ENCODE results near the gene ZXDC. TPM values are rescaled to one million over a fixed set of nuclear protein-coding genes. Genes with fewer than 3 reads are reported as not detected.
A peak's percentile ranks its signal among the peaks of the same experiment; 100 is the strongest.

The ZXDC gene
- total RNA-seq, 4 donors from 2014 or later = 18.5 to 57.9 (median 33.5) TPM

GRCh38 chr3:126464093-126464492 lies 11.6 kb downstream of the ZXDC start:
- no peaks in the 10 kb centered on the region for H3K9me3 ChIP-seq
- intact Hi-C loops (cut with DNase I; ENCODE audit: low total_unique reads) = no loop called here
- no peak overlapping the region for H3K4me3 ChIP-seq
- DNase-seq = peak in 1 of 2 donors; percentile 2
- H3K4me1 ChIP-seq = no peaks in the 10 kb centered on the region
- TF ChIP-seq POLR2A (IDR thresholded peaks at IDR 0.05) = no peak
- no peak overlapping the region for H3K27ac ChIP-seq
- H3K36me3 ChIP-seq = no peaks in the 10 kb centered on the region
- H3K27me3 ChIP-seq = no peaks in the 10 kb centered on the region

- Histone ChIP-seq H3K27ac (no peak overlapping the region), H3K9me3 (no peaks in the 10 kb centered on the region), H3K36me3 (no peaks in the 10 kb centered on the region), H3K4me1 (no peaks in the 10 kb centered on the region), H3K4me3 (no peak overlapping the region), H3K27me3 (no peaks in the 10 kb centered on the region)
- no peak for DNase-seq
- intact Hi-C loops (cut with DNase I; ENCODE audit: low total_unique reads) = no loop called here
- TF ChIP-seq CTCF (IDR thresholded peaks at IDR 0.05) (no peak), POLR2A (IDR thresholded peaks at IDR 0.05) (no peak)
Observed at GRCh38 chr3:126463521-126463920, 12.2 kb downstream of the ZXDC start.

- no peaks in the 10 kb centered on the region for H3K9me3 ChIP-seq
- no peaks in the 10 kb centered on the region for H3K4me1 ChIP-seq
- TF ChIP-seq CTCF (IDR thresholded peaks at IDR 0.05) = no peak
- TF ChIP-seq POLR2A (IDR thresholded peaks at IDR 0.05) = no peak
- H3K36me3 ChIP-seq = no peaks in the 10 kb centered on the region
- no peak overlapping the region for H3K4me3 ChIP-seq
- DNase-seq = peak in 1 of 2 donors; percentile 2
- intact Hi-C loops (cut with DNase I; ENCODE audit: low total_unique reads) = no loop called here
- no peaks in the 10 kb centered on the region for H3K27me3 ChIP-seq
- H3K27ac ChIP-seq = no peak overlapping the region
Observed at GRCh38 chr3:126461450-126462070, 14.1 kb downstream of the ZXDC start.

- no peaks in the 10 kb centered on the region for H3K36me3 ChIP-seq
- DNase-seq = peak in 1 of 2 donors; percentile 3
- no peaks in the 10 kb centered on the region for H3K27me3 ChIP-seq
- H3K4me3 ChIP-seq = no peak overlapping the region
- H3K9me3 ChIP-seq = no peaks in the 10 kb centered on the region
- no peak overlapping the region for H3K27ac ChIP-seq
- intact Hi-C loops (cut with DNase I; ENCODE audit: low total_unique reads) = no loop called here
- TF ChIP-seq POLR2A (IDR thresholded peaks at IDR 0.05) (no peak), CTCF (IDR thresholded peaks at IDR 0.05) (no peak)
- no peaks in the 10 kb centered on the region for H3K4me1 ChIP-seq
Observed at GRCh38 chr3:126460381-126460780, 15.3 kb downstream of the ZXDC start.

- H3K4me1 ChIP-seq = no peaks in the 10 kb centered on the region
- TF ChIP-seq CTCF (IDR thresholded peaks at IDR 0.05) (no peak), POLR2A (IDR thresholded peaks at IDR 0.05) (no peak)
- H3K4me3 ChIP-seq = no peak overlapping the region
- no peak for DNase-seq
- H3K9me3 ChIP-seq = no peaks in the 10 kb centered on the region
- no peaks in the 10 kb centered on the region for H3K27me3 ChIP-seq
- H3K36me3 ChIP-seq = no peaks in the 10 kb centered on the region
- intact Hi-C loops (cut with DNase I; ENCODE audit: low total_unique reads) = no loop called here
- no peak overlapping the region for H3K27ac ChIP-seq
Observed at GRCh38 chr3:126459763-126460127, 15.9 kb downstream of the ZXDC start.

Measured in uterus (tissue), 4 donors.